ENCODE data around the gene PRX.

The PRX gene

DNA sequence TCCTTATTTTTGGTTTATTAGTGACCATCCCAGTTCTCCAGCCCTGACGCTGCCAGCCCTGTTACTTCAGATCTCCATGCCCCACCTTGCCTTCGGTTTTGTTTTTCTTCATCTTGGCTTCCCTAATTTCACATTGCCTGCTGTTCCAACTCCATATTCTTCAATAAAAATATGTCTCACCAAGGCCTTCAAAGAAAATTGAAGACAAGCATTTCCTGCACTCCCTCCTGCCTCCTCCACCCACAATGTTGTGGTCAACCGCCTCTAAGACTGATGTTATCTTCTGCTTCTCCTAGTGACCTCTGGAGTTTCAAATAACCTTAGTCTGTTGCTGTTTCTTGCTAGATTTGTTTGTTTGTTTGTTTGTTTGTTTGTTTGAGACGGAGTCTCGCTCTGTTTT is 50.1 kb downstream of the PRX start:
- DNase-seq = no peak

DNA sequence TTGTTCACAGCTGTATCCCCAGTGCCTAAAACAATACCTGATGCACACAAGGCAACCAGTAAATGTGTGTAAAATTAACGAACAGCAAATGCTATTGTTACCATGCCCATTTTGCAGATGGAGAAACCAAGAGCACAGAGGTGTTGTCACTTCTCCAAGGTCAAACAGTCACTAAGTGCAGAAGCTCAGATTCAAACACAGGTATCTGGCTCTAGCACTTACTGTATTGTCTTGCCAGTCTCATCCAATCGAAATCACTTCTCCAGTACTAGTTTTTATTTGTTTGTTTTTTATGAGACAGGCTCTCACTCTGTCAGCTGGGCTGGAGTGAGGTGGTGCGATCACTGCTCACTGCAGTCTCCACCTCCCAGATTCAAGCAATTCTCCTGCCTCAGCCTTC is 51.0 kb downstream of the PRX start:
- no peak for DNase-seq

- DNase-seq = peak in 1 of 2 experiments; percentile 13
Observed at GRCh38 chr19:40360708-40361241, 52.4 kb downstream of the PRX start.

DNA sequence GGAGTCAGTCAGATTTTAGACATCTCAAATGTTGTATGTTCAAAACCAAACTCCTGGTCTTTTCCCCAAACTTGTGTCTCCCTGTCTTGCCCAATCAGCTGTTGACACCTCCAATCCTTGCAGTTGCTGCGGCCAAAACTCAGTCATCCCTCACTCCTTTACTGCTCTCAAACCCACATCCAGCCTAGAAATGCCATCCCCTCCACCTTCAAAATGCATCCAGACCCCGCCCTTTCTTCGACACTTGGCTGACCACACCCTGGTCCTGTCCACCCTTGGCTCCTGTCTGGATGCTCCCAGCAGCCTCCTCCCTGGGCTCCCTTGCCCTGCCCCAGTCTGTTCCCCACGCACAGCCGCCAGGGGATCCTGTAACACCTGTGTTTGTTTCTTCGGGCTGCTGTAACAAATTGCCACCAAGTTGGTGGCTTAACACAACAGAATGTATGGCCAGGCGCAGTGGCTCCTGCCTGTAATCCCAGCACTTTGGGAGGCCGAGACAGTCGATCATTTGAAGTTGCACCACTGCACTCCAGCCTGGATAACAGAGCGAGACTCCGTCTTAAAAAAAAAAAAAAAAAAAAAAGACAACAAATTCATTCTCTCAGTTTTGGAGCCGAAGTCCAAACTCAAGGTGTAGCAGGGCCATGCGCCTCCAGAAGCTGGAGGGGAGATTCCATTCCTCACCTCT is 53.0 kb downstream of the PRX start:
- no peak for DNase-seq

DNA sequence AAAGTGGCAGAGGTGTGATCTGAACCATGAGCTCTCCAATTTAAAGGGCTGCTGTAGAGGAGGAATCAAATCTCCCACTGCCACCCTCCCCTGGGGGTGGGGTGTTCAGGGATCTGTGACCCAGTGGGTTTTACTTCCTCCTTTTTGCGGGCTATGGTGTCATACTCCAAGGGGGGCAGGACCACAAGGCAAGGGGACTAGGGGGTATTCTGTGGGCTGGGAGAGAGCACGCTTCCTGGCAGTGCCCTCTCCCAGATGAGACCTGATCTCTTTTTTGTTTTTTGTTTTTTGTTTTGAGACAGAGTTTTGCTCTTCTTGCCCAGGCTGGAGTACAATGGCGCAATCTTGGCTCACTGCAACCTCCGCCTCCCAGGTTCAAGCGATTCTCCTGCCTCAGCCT is 54.4 kb downstream of the PRX start:
- no peak for DNase-seq

DNA sequence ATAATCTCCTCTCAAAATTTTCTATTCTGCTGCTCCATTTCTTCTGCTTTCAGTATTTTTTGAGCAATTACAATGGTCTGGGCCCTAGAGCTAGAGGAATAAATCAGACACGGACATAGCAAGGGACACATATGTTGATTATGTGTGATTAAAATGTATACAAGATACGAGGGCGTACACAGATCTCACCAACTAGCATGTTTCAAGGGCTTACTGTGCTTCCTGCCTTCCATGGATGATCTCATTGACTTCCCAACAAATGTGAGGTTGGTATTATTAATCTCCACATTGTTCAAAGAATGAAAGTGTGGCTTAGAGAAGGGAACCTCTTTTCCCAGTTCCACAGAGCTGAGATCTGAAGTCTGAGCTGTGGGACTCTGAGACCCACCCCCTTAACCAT is 55.5 kb downstream of the PRX start:
- DNase-seq = no peak

DNA sequence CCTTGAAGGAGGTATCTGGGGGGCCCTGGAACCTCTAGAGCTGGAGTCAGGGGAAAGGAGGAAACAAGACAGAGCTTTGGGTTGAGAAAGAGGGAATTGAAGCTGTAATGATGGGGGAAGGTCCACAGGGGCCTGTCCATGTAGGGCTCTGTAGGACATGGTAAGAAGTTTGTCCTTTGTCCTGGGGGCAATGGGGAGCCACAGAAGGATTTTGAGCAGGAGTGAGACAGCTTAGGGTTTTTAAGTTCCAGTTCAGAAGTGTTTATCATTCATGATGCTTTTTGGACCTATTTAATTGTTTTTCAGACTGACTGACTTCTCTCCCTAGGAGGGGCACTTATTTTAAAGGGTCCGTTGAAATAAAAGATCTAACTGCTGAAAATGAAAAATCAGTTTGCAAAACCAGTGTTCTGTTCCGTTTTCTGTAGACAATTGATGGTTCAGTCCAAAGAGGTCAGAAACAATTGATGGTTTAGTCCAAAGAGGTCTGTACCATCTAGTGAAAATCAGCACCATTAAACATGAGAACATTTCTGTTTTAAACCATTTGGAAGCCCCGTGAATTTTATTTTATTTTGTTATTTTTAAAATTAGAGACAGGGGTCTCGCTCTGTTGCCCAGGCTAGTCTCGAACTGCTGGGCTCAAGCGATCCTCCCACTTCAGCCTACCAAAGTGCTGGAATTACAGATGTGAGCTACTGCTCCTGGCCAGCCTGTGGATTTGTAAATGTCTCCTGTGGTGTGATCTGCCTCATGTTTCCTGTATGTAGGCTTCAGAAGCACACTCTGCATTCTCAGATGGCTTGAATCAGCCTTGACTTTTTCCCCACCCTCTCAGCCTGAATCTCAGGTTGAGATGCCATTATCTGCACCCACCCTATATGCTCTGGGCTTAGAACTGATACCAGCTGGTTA is 56.2 kb downstream of the PRX start:
- DNase-seq = no peak

DNA sequence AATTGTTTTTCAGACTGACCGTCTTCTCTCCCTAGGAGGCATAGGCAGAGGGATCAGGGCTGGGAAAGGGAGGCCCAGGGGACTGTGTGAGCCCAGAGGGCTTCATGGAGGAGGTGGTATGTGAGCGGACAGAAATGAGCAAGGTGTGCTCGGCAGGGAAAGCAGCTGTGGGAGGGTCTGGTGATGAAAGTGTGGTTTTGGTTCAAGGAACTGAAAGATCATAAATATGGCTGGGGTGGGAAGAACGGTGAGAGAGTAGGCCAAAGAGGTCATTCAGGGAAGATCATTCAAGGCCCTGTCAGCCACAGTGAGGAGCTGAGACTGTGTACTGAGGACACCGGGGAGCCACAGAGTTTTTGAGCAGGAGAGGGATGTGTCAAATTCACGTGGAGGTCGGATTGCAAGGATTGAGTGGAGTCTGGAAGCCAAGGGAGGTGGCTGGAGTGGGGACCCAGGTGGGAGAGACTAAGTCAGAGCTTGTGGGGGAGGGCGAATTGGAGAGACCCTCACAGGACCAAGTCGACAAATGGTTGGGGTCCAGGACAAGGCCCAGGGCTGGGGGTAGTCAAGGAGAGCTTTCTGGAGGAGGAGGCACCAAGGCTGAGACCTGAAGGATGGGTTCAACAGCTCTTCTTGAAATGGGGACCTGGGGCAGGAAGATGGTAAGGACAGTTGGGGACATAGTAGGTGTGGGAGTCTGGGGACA is 57.0 kb downstream of the PRX start:
- DNase-seq = no peak

- DNase-seq = peak; percentile 9 to 54
Observed at GRCh38 chr19:40348961-40349507, 64.1 kb downstream of the PRX start.

DNA sequence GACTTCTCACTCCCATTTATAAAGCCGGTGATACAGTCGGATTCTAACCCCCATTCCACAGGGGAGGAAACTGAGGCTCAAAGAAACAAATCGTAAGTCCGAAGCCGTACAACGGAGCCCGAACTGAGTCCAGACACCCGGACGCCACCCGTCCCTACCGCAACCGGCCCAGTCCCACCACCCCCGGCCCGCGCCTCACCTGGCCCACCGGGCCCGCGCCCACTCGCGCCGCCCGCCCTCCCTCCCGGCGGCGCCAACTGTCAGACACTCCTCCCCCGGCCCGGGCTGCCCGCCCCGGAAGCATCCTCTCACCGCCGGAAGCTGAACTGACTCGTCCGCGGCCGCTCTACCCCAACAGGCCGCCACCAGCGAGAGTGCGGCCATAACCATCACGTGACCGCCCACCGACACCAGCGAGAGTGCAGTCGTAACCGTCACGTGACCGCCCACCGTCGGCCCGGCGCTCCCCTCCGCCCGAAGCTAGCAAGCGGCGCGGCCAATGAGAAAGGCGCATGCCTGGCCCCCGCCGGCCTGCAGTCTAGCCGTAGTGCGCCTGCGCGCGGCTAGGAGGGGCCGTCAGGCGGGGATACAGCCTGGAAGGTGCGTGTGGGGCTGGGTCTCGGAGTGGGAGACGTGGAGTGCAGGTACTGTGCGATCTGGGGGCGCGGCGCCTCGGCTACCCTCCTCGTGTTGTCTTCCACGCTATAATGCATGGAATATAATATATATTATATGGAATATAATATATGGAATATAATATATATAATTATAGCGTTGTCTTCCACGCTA is 64.9 kb downstream of the PRX start, which contains the start of the genes C19orf47 and PLD3:
TSS of gene C19orf47 (minus strand) at position 273 of the 789 bp plus-strand sequence. CDS start 6,540 bp downstream, outside the sequence.
TSS of gene PLD3 (plus strand) at position 571 of the 789 bp plus-strand sequence. CDS start 17,789 bp downstream, outside the sequence.
- DNase-seq = peak; percentile 99 to 100

DNA sequence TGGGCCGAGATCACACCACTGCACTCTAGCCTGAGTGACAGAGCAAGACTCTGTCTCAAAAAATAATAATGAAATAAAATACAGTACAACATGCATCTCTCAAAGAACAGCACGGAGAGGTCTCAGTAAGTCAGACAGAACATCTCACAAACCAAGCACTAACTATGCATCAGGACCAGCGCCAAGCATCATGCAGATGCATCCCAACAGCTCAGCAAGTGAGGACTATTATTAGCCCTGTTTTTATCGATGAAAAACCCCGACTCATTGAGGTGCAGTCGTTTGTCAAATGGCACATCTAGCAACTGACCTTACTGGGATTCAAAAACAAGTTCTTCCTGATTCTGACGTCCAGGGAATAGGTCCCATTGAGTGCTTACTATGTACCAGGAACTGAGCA is 68.8 kb downstream of the PRX start:
- DNase-seq = no peak
